SK-N-SH (cell line): Measurements from ENCODE around the gene HDAC8. TPM values are rescaled to one million over a fixed set of nuclear protein-coding genes. Genes with fewer than 3 reads are reported as not detected.

ENCODE experiments used
- CTCF ChIA-PET: fragments of 300-600, 350-600 bp; formaldehyde crosslinking; extraction: SDS; loops from one replicate; lab custom pipeline; 2021; lab: Yijun Ruan, JAX
- POLR2A ChIA-PET: fragments of 350-600 bp; sonication (Branson Sonifier 250); formaldehyde crosslinking; extraction: SDS; loops from one replicate; lab custom pipeline; 2020; ENCODE audit warnings: antibody characterized with exemption, inconsistent platforms; lab: Yijun Ruan, JAX
- DNase-seq: peaks from one replicate; pipeline ENCODE4 v3.0.0; 2012
- H2AFZ ChIP-seq: fragments of 200-600 bp; sonication (generic); 2 replicates; pipeline ENCODE4 v1.8.1; 2016; ENCODE audit warnings: antibody characterized with exemption, mild to moderate bottlenecking, low read depth
- H3F3A ChIP-seq: fragments of 200-600 bp; sonication (generic); replicated peaks from 2 replicates; pipeline ENCODE3; 2016; ENCODE audit warnings: antibody characterized with exemption, mild to moderate bottlenecking; ENCODE audit not compliant: insufficient read depth
- H3K27ac ChIP-seq, 2 experiments: fragments of 200-500 bp in 1 of 2; fragments of 200-600 bp in 1 of 2; sonication (Bioruptor generic) in 1 of 2; sonication (generic), shearing (Covaris generic) in 1 of 2; 2 replicates each; pipeline versions ENCODE4 v1.5.1 to v1.6.1; 2014 to 2016; ENCODE audit warnings: low read depth in 2 of 2, inconsistent platforms in 1 of 2, low read length in 1 of 2, mild to moderate bottlenecking in 1 of 2, mixed read lengths in 1 of 2
- H3K27me3 ChIP-seq: fragments of 200-600 bp; sonication (generic), shearing (Covaris generic); 2 replicates; pipeline ENCODE4 v1.6.1; 2016; ENCODE audit warnings: mixed run types; ENCODE audit not compliant: insufficient read depth
- H3K36me3 ChIP-seq, 2 experiments: fragments of 200-500 bp in 1 of 2; fragments of 200-600 bp in 1 of 2; sonication (Bioruptor generic) in 1 of 2; sonication (generic) in 1 of 2; replicated peaks in 1 of 2; 2 replicates each; pipeline versions ENCODE3 to v1.5.1; 2014 to 2016; ENCODE audit warnings: low read length in 1 of 2, mild to moderate bottlenecking in 1 of 2; ENCODE audit not compliant: insufficient read depth in 2 of 2, control insufficient read depth in 1 of 2
- H3K4me1 ChIP-seq, 2 experiments: fragments of 200-500 bp in 1 of 2; fragments of 200-600 bp in 1 of 2; sonication (Bioruptor generic) in 1 of 2; sonication (generic), shearing (Covaris generic) in 1 of 2; 2 replicates each; pipeline versions ENCODE4 v1.5.1 to v1.6.1; 2014 to 2016; ENCODE audit warnings: low read depth in 1 of 2, low read length in 1 of 2, mixed run types in 1 of 2; ENCODE audit not compliant: insufficient read depth in 2 of 2, control insufficient read depth in 1 of 2
- H3K4me2 ChIP-seq: fragments of 200-600 bp; sonication (generic), shearing (Covaris generic); 2 replicates; pipeline ENCODE4 v1.6.1; 2017; ENCODE audit warnings: mixed run types
- H3K4me3 ChIP-seq, 2 experiments: fragments of 200-500 bp in 1 of 2; fragments of 200-600 bp in 1 of 2; sonication (Bioruptor generic) in 1 of 2; sonication (generic), shearing (Covaris generic) in 1 of 2; 2 replicates each; pipeline versions ENCODE4 v1.5.1 to v1.8.1; 2014 to 2016; ENCODE audit warnings: low read depth in 2 of 2, inconsistent platforms in 1 of 2, low read length in 1 of 2, mild to moderate bottlenecking in 1 of 2, mixed read lengths in 1 of 2, moderate library complexity in 1 of 2
- H3K79me2 ChIP-seq: fragments of 200-600 bp; sonication (generic); 2 replicates; pipeline ENCODE4 v1.8.1; 2017; ENCODE audit warnings: mild to moderate bottlenecking; ENCODE audit not compliant: insufficient read depth
- H3K9ac ChIP-seq: fragments of 200-600 bp; sonication (generic); 2 replicates; pipeline ENCODE4 v1.6.1; 2017; ENCODE audit warnings: mixed run types
- H3K9me2 ChIP-seq: fragments of 200-600 bp; sonication (generic); 2 replicates; pipeline ENCODE4 v1.6.1; 2017; ENCODE audit warnings: mixed run types
- H3K9me3 ChIP-seq: fragments of 200-600 bp; sonication (generic); 2 replicates; pipeline ENCODE4 v1.6.1; 2017; ENCODE audit warnings: mixed run types, mild to moderate bottlenecking, moderate library complexity
- H4K20me1 ChIP-seq: fragments of 200-600 bp; sonication (generic); 2 replicates; pipeline ENCODE4 v1.6.1; 2017; ENCODE audit warnings: mild to moderate bottlenecking, mixed run types; ENCODE audit not compliant: insufficient read depth
- CTCF ChIP-seq: fragments of 200-600 bp; sonication (generic); IDR thresholded peaks from 2 replicates; pipeline ENCODE4 v1.6.1; 2017; ENCODE audit warnings: antibody characterized with exemption, mild to moderate bottlenecking, moderate library complexity
- ELF1 ChIP-seq: IDR thresholded peaks from 2 replicates; pipeline ENCODE4 v1.4.0; 2012
- EZH2phosphoT487 ChIP-seq: fragments of 200-600 bp; sonication (generic); IDR thresholded peaks from 2 replicates; pipeline ENCODE4 v1.6.1; 2017; ENCODE audit warnings: low read depth, mixed run types, mild to moderate bottlenecking, antibody characterized with exemption, moderate library complexity, borderline replicate concordance
- FOSL2 ChIP-seq: IDR thresholded peaks from 2 replicates; pipeline ENCODE4 v1.4.0; 2012; ENCODE audit warnings: low read depth, mild to moderate bottlenecking, moderate library complexity, borderline replicate concordance
- FOXM1 ChIP-seq: IDR thresholded peaks from 2 replicates; pipeline ENCODE4 v1.4.0; 2012; ENCODE audit warnings: low read depth, mild to moderate bottlenecking
- GABPA ChIP-seq: IDR thresholded peaks from 2 replicates; pipeline ENCODE4 v1.4.0; 2012; ENCODE audit warnings: low read depth, mild to moderate bottlenecking
- IRF3 ChIP-seq: fragments of 150-350 bp; IDR thresholded peaks from 2 replicates; pipeline ENCODE4 v1.6.1; 2016; ENCODE audit warnings: mild to moderate bottlenecking, low read depth, low read length
- TCF12 ChIP-seq: IDR thresholded peaks from 2 replicates; pipeline ENCODE4 v1.4.0; 2012
- ZBTB33 ChIP-seq: IDR thresholded peaks from 2 replicates; pipeline ENCODE4 v1.4.0; 2012; ENCODE audit warnings: low read depth, borderline replicate concordance
- WGBS: methylation state at CpG from one replicate; pipeline ENCODE4 v1.1.6; 2017; ENCODE audit warnings: low lambda C conversion rate; 5-methylcytosine and 5-hydroxymethylcytosine counted together
- polyA plus RNA-seq, 3 experiments: library from polyadenylated mRNA; depleted of rRNA; stranded (reverse); fragments of >200 nt; gene quantifications; 2 replicates each; pipeline ENCODE4 v1.2.3, GENCODE V29; 2012
- small RNA-seq, 7 experiments: library from RNA; depleted of rRNA; stranded (forward); fragments of <200 nt; gene quantifications; one replicate each; pipeline ENCODE3, GENCODE V24; 2012
- TF ChIP-seq, protein P1 (sequence below): IDR thresholded peaks from 2 replicates; pipeline ENCODE4 v1.4.0; 2012; ENCODE audit warnings: low read depth

HDAC8 gene
- polyA plus RNA-seq, 1 of the 3 experiments (the other 2 are of a cell fraction) = 30.6 TPM

- TF ChIP-seq IRF3 (no peak), FOSL2 (no peak), ELF1 (no peak), CTCF (no peak), ZBTB33 (no peak)
- TF ChIP-seq, protein P1, sequence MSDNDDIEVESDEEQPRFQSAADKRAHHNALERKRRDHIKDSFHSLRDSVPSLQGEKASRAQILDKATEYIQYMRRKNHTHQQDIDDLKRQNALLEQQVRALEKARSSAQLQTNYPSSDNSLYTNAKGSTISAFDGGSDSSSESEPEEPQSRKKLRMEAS = no peak
- TF ChIP-seq, all 33 proteins: peak for 0
Measured at GRCh38 chrX:72282302-72282701, 290.3 kb downstream of the HDAC8 start (continued).

DNA sequence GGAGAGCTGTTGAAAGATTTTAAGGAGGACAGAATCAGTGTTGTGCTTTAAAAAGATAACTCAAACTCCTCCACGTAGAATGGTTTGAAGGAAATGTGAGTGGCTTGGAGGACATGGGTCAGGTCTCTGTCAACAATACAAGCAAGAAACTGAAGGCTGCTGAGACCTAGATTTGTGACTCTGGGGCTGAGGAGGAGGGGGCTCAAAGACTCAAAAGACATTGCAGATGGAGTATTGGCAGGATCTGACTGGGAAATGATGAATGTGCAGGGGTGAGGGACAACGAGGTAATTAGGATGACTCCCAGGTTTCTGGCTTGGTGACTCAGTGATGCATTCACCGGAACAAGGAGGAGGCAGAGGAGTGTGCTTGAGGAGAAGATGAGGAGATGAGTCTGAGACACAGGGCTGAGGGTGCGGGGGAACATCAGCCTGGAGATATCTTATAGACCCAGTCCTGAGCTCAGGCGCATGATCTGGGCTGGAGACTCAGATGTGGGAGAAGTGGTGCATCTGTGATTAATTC lies 292.3 kb downstream of the HDAC8 start:
- CTCF ChIA-PET = interaction anchor here (1.1 to 2.3 kb wide), 2 partner anchors 27 to 259 kb away, joined by 4 to 5 read pairs; no protein-coding TSS in a partner anchor
- H3K27ac ChIP-seq = no peak overlapping the region
- no peaks in the 10 kb centered on the region for H3K9me3 ChIP-seq
- H3K9ac ChIP-seq = no peak overlapping the region
- H3K9me2 ChIP-seq = no peaks in the 10 kb centered on the region
- WGBS = 26% methylated on average over 5 of the region's 5 CpGs
- H2AFZ ChIP-seq = peak overlapping the region; percentile 71
- H4K20me1 ChIP-seq = peaks cover 12% of the 10 kb centered on the region
- peak overlapping the region; percentile 16; the same call in 1 of the 2 replicates for H3K4me2 ChIP-seq
- H3K79me2 ChIP-seq = peaks cover 17% of the 10 kb centered on the region
- DNase-seq = no peak
- H3K36me3 ChIP-seq = peaks cover 9% of the 10 kb centered on the region in 2 experiments
- H3K4me1 ChIP-seq = peaks cover 5 to 7% of the 10 kb centered on the region in 2 experiments; a peak in 2 of 4 replicates
- peaks cover 6% of the 10 kb centered on the region; the same call in 1 of the 2 replicates for H3K27me3 ChIP-seq
- POLR2A ChIA-PET = no interaction called here
- no peak overlapping the region for H3K4me3 ChIP-seq
- TF ChIP-seq FOSL2 = peak; percentile 70; the same call in 1 of the 2 replicates
- no peak for TF ChIP-seq EZH2phosphoT487
- TF ChIP-seq GABPA = no peak
- peak; percentile 39; the same call in 1 of the 2 replicates for TF ChIP-seq TCF12
- TF ChIP-seq FOXM1 = no peak
- H3F3A ChIP-seq = peaks cover 20% of the 10 kb centered on the region

Small RNA genes lying within 50 kb of the gene (small RNA-seq; reads per million reads assigned to genes)
- gene RF00019 (0 reads per million in 7 experiments), gene RNU2-68P (0.21 to 21.5 (median 7.9) reads per million in 7 experiments)

Other genes starting within 250 kb of the HDAC8 start
- 4.8 and 6.2 TPM in 2 replicates for gene PHKA1, start 141.5 kb upstream of the HDAC8 start, polyA plus RNA-seq (2012; rRNA removed)
- not detected in 2 replicates for gene DMRTC1B, start 204.0 kb upstream of the HDAC8 start, polyA plus RNA-seq (2012; rRNA removed)
- not detected in 2 replicates for gene FAM236B, start 209.8 kb upstream of the HDAC8 start, polyA plus RNA-seq (2012; rRNA removed)
- gene FAM236D, start 235.4 kb upstream of the HDAC8 start, polyA plus RNA-seq (2012; rRNA removed) = not detected in 2 replicates